ENCODE results near the gene DCLRE1A. TPM values are rescaled to one million over a fixed set of nuclear protein-coding genes. Genes with fewer than 3 reads are reported as not detected.
"Not testable (repeated sequence)": the region's sequence is repeated elsewhere in the genome, so short reads cannot be mapped to it uniquely, and the experiment has no call there.

DCLRE1A gene
- total RNA-seq, 1 experiment from 2014 or later: 7.4 TPM

DNA sequence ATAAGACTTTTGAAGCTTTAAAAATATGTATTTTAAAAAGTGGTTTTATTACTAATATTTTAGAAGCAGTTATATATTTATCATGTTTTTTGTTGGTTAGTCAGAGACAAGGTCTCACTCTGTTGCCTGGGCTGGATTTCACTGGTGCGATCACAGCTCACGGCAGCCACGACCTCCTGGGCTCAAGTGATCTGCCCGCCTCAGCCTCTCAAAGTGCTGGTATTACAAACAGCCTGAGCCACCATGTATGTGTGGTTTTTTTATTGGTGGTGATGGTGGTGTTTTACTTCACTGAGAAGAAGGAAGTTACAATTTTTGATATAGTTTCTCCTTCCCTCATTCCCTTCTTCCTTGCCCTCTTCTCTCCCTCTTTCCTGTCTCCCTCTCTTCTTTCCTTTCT, 14.0 kb upstream of the DCLRE1A start:
- Histone ChIP-seq H3K4me3 (no peak overlapping the region), H3K27me3 (no peaks in the 10 kb centered on the region), H3K9me3 (peaks cover 2% of the 10 kb centered on the region; the same call in 1 of the 2 replicates), H3K36me3 (peaks cover 33% of the 10 kb centered on the region)
- DNase-seq: no peak

DNA sequence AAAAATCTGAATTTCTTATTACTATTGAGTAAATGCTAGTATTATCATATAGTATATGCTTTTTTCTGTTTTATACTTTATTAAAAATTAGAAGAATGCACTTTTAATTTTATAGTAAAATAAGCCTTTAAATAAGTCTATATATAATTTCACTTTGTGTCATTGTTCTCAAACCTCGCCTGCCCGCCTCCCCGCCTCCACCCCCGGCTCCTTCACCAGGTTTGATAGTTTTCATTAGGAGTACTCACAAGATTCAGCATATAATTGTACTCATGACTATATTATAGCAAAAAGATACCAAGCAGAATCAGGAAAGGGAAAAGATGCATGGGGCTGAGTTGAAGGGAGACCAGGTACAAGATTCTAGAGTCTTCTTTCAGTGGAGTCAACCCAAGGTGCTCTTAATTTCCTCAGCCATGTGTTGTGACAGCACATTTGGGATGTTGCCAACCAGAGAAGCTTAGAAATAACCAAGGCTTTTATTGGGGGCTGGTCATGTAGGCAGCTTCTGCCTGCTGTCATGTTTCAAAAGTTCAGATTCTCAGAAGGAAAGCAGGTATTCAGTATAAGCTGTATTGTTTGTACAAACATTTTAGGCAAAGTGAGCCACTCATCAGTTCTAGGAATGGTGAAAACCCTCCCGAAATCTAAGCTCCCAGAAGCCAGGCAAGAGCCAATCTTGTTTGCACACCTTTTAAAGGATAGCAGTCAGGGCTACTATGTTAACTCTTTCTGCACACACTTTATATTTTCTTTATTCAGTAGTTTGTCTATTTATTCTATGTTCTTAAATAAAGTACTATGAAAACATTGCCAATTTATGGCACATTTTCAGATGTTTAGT, 12.9 kb upstream of the DCLRE1A start:
- Histone ChIP-seq H3K36me3 (peaks cover 31% of the 10 kb centered on the region), H3K27me3 (no peaks in the 10 kb centered on the region), H3K4me3 (no peak overlapping the region), H3K9me3 (0 out of 2 replicates have a peak, but pooled peaks cover 2% of the 10 kb centered on the region)
- DNase-seq: no peak

DNA sequence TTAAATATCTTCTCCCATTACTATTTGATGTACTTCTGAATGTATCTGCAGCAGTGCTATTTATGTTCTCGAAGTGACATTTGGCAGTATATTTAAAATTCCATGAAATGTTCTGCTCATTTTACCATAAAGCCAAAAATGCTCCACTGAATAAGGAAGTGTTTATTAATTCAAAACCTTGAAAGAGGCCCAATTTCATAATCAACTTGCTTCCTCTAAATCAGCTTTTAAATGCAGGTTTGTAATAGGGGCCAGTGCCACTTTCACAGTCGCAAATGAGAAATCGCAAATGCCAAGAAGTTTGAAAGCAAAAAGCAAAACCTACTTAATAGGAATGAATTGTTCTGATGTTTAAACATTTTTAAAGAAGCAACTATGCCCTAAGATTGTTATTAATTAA, 12.0 kb upstream of the DCLRE1A start:
- H3K36me3 ChIP-seq: peaks cover 34% of the 10 kb centered on the region
- no peaks in the 10 kb centered on the region for H3K27me3 ChIP-seq
- H3K9me3 ChIP-seq: no peaks in the 10 kb centered on the region
- H3K4me3 ChIP-seq: no peak overlapping the region
- no peak for DNase-seq

DNA sequence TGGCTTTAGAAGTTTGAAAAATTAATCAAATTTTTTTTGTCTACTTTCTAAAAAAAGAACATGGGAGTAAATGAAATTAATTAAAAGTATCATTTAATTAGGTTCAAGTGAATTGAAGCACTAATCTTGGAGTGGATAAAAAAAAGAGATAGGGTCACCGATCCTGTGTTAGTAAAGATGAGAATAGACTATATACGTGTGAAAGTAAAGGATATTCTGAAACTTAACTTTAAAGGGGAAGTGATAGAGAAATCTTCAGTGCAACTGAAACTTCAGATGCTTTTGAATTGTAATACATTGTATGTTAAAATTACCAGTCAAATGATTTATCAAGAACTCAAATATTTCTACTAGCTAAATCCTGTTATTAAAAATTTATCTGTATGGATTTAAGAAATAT, 5.4 kb upstream of the DCLRE1A start:
- no peaks in the 10 kb centered on the region for H3K9me3 ChIP-seq
- no peak for DNase-seq
- no peak overlapping the region for H3K4me3 ChIP-seq
- no peaks in the 10 kb centered on the region for H3K27me3 ChIP-seq
- peaks cover 43% of the 10 kb centered on the region for H3K36me3 ChIP-seq

DNA sequence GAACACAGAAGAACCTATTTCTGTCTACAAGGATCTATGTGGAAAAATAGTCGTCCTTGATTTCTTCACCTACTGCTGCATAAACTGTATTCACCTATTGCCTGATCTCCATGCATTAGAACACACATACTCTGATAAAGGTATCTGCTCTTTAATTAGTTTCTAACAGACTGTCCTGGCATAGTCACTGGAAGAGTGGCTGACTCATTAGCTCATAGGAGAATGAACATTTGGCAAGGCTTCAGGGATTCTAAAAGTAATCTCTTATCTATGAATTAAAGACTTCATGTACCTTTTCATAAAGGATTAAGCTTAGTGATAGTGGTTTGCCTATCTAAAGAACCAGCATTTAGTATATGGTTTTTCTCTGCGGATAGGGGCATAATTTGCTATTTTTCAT, 4.7 kb upstream of the DCLRE1A start:
- Histone ChIP-seq H3K36me3 (peaks cover 39% of the 10 kb centered on the region), H3K9me3 (no peaks in the 10 kb centered on the region), H3K27me3 (no peaks in the 10 kb centered on the region), H3K4me3 (no peak overlapping the region)
- DNase-seq: no peak

DNA sequence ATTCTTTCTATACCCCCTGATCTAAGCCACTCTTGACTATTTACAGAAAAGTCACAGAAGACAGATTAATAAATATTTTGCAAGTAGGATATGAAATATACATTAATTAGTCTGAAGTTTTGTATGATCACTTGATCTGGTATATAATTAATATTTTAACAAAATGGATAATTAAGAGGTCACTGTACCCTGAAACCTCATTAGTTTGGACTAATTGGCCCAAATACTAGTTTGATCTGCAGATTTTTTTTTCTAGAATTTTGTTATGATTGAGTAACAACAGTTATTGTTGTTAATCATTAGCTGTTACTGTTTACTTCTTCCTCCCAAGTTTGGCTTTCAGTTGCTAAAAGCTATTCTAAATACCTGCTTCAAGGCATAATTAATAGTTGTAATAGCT, 3.3 kb upstream of the DCLRE1A start:
- H3K36me3 ChIP-seq: peaks cover 37% of the 10 kb centered on the region
- H3K4me3 ChIP-seq: no peak overlapping the region
- H3K9me3 ChIP-seq: no peaks in the 10 kb centered on the region
- no peak for DNase-seq
- H3K27me3 ChIP-seq: no peaks in the 10 kb centered on the region

DNA sequence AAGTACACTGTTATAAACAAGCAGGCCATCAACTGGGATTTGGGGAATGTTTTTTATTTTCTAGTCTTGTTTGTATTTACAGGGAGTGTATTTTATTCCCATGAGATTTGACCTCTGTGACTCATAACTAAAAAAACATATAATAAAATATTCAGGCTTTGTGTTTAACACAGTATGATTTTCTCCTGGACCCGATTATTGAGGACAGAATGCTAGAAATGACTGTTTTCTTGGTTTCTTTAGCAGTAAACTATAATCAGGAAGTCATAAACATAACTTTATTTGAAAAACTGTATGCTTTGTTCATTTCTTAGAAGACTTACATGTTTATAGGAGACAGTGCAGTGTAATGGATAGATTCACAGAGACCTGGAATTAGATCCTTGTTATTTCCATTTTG, 2.7 kb upstream of the DCLRE1A start:
- Histone ChIP-seq H3K27me3 (no peaks in the 10 kb centered on the region), H3K4me3 (peak overlapping the region; percentile 85), H3K36me3 (peaks cover 34% of the 10 kb centered on the region), H3K9me3 (no peaks in the 10 kb centered on the region)
- no peak for DNase-seq

DNA sequence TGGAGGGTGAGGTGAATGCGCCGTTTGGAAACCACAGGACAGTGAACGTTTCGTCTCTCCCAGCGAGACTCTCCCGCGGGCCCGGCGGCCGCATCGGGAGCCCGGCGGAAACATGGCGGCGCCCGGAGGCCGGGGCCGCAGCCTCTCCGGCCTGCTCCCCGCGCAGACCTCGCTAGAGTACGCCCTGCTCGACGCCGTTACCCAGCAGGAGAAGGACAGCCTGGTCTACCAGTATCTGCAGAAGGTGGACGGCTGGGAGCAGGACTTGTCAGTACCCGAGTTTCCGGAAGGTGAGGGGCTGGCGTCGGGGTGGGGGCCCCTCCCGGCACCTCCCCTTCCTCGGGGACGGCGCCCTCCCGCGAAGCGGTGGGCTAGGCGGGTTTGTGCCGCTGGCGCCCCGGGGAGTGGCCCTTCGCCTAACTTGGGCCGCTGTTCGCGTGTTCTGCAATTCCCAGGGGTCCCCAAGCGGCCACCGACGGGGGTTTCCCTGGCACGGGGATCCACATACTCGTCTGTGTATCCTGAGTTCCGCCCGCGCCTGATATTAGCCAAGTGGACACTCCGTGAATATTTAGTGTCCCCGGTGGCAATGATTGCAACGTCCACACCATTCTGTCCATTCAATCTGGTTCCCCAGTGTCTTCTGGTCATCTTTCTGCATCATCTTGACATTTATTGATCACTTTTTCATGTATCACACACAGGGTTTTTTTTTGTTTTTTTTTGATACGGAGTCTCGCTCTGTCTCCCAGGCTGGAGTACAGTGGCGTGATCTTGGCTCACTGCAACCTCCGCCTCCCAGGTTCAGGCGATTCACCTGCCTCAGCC, 1.1 kb upstream of the DCLRE1A start:
- H3K27me3 ChIP-seq: no peaks in the 10 kb centered on the region
- H3K36me3 ChIP-seq: peaks cover 18% of the 10 kb centered on the region
- no peaks in the 10 kb centered on the region for H3K9me3 ChIP-seq
- peak; percentile 46 for DNase-seq
- H3K4me3 ChIP-seq: peak overlapping the region; percentile 85

DNA sequence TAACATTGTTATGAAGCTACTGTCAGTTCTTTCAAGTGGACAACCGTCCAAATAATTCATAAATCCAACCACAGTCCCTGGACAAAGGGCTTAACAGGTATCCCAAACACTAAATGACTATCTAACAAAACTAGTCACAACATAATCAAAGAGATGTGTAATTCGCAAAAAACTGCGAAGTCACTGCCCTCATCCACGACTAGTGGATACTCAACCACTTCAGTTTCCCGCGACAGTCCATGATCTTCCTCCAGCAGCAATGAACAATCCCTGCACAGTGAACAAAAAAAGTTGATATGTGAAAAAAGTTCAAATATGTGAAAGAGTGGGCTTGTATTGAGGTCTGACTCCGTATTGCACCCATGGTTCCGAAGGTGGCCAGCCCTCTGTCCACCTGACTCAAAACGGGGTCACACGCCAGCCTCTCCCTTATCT, 287 bp downstream of the DCLRE1A start:
- DNase-seq: no peak
- H3K4me3 ChIP-seq: peak overlapping the region; percentile 85

DNA sequence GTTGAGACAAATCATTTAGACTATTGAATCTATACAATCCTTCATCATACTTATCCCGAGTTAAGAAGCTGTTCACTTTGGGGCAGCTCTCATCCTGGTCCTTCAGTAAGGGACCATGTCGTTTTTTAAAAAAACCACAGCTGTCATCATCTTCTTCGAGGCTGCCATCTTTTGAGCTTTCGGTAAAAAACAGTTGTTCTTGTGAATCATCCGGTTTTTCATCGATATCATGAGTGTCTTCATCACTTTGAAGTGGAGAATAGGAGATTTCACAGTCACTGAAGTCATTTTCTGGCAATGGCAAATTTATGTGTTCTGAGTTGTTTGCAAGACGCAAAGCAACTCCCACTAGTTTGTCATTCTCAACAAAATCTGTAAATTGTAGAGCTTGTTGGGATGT, 3.9 kb downstream of the DCLRE1A start:
- Histone ChIP-seq H3K27me3 (no peaks in the 10 kb centered on the region), H3K9me3 (no peaks in the 10 kb centered on the region), H3K36me3 (peaks cover 7% of the 10 kb centered on the region), H3K4me3 (no peak overlapping the region)
- no peak for DNase-seq

More for the DNA sequence above, 287 bp downstream of the DCLRE1A start:
- Histone ChIP-seq H3K27me3 (no peaks in the 10 kb centered on the region), H3K36me3 (peaks cover 9% of the 10 kb centered on the region), H3K9me3 (no peaks in the 10 kb centered on the region)

DNA sequence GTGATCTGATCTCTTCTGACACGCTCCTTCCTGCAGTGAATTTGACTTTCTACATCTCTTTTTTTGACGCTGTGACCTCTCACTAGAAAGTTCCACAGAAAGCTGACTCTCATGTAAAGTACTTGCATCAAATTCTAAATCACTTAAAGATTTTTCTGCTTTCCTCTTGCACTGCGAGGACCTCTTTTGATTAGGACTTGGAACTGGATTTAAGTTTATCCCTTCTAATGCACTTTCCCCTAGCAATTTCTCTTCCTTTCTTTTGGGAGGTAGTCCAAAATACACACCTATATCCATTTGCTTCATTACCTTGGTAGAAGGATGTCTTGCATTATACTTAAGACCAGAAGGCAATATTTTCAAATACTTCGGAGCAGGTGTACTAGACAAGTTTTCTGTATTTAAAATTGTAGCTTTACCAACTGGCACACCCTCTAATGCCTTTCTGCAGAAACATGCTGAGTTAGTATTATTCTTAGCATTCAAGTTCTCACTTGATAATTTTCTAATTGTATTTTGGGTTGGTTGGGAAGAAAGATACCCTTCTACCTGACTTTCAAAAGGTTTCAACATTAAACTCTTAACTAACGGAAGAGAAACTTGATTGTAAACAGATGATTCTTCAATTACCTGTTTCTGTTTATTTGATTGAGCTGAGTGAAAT, 4.6 kb downstream of the DCLRE1A start:
- H3K36me3 ChIP-seq: peaks cover 7% of the 10 kb centered on the region
- no peaks in the 10 kb centered on the region for H3K9me3 ChIP-seq
- H3K27me3 ChIP-seq: no peaks in the 10 kb centered on the region
- no peak for DNase-seq
- no peak overlapping the region for H3K4me3 ChIP-seq

DNA sequence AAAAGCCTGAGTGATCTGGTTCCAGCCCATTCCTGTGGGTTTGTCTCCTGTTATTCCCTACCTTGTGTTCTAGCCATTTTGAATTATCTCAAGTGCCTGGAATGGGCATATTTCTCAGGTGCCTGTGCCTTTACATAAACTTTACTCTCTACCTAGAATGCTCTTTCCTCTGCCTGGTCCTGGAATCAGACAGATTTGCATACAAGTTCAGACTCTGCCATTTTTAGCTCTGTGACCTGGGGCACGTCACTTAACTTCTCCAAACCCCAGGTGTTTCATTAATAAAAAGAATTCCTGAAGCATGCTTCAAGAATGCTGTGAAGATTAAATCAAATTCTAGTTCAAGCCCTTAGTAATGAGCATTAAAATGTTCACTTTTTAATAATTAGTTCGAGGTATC, 7.8 kb downstream of the DCLRE1A start:
- Histone ChIP-seq H3K9me3 (no peaks in the 10 kb centered on the region), H3K4me3 (no peak overlapping the region), H3K27me3 (no peaks in the 10 kb centered on the region), H3K36me3 (peaks cover 12% of the 10 kb centered on the region)
- DNase-seq: no peak

DNA sequence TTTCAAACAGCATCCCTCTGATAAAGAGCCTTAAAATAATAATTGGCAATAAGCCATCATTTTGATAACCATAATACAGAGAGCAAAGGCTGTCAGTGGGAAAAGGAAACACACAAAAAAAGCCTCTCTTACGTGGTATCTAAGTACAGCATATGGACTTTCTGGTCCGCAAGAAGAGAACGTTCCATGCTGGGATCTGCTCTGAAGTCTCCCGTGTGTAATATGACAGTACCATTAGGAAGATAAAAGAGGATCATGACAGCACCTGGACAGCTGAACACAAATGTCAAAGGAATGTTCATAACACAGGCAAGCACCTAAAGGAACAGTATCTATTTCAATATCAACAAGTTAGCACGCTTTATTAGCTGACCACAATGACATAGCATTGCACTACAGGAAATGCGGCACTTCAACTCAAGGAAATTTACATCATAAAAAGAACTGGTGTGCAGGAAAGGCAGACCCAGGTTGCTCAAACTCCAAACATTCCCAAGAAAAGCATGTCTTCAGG, 9.9 kb downstream of the DCLRE1A start:
- no peak overlapping the region for H3K4me3 ChIP-seq
- H3K9me3 ChIP-seq: no peaks in the 10 kb centered on the region
- no peaks in the 10 kb centered on the region for H3K27me3 ChIP-seq
- DNase-seq: no peak
- peaks cover 7% of the 10 kb centered on the region for H3K36me3 ChIP-seq

DNA sequence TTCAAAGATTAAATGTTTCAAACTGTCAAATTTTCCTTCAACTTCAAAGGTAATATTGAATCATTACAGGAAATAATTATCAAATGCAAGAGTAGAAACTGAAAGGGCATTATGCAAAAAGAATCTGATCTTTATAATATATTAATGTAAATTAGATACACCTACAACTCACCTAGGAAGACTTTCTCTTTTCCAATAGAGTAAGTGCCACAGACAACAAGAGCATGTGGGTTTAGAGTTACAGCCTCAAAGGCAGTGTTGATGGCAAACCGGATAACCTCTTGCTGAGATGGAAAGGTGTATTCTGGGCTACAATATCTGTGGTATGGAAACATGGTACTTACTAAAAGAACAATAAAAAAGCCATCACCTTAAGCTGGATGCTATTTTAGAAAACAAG, 11.7 kb downstream of the DCLRE1A start:
- peaks cover 7% of the 10 kb centered on the region for H3K36me3 ChIP-seq
- no peak for DNase-seq
- H3K27me3 ChIP-seq: no peaks in the 10 kb centered on the region
- H3K4me3 ChIP-seq: no peak overlapping the region
- no peaks in the 10 kb centered on the region for H3K9me3 ChIP-seq

DNA sequence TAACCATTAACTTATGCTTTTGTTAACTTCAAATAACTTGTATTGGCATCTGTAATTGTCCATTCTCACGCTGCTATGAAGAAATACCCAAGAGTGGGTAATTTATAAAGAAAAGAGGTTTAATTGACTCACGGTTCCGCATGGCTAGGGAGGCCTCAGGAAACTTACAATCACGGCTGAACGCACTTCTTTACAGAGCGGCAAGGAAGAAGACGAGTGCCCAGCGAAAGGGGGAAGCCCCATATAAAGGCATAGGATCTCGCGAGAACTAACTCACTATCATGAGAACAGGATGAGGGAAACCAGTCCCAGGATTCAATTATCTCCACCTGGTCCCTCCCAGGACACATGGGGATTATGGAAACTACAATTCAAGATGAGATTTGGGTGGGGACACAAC, 25.3 kb downstream of the DCLRE1A start:
- H3K36me3 ChIP-seq: not testable (repeated sequence)

DNA sequence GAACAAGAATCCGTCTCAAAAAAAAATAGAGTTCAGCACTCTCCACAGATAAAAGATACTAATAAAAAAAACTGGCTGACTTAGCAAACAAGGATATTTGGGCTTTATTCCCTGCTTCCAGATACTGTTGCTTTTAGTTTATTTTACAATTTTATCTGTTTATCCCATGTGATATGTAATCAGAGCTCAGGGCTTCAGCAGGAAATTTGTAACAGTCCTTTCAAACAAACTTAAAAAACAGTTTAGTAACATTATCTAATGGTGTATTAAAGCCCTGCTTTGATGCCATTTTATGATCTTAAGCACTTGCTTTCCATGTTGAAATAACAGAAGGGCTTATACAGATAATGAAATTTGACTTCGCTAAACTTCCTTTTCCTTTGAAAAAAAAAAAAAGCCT, 28.1 kb downstream of the DCLRE1A start:
- no peaks in the 10 kb centered on the region for H3K9me3 ChIP-seq
- no peak for DNase-seq
- H3K4me3 ChIP-seq: no peak overlapping the region
- no peaks in the 10 kb centered on the region for H3K36me3 ChIP-seq
- H3K27me3 ChIP-seq: no peaks in the 10 kb centered on the region; the same call in 1 of the 2 replicates

More for the DNA sequence above, 25.3 kb downstream of the DCLRE1A start:
- H3K4me3 ChIP-seq, H3K9me3 ChIP-seq, H3K27me3 ChIP-seq, DNase-seq: not testable (repeated sequence)

DNA sequence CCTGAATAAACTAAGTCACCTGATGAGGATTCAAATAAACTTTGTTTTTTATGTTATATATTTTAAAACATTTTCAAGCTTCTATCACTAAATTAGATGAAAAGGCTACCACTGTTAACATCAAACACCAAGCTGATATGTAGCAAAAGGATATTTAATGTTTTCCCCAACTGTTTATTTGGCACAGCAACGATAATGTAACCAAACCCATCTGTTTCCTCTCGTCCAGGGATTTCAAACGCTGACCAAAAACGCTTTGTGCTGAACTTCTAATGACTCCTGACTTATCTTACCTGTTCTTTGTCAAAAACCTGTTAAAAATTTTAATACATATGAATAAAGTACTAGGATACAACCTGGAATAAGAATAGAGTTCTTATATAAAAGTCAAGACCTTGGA, 30.5 kb downstream of the DCLRE1A start:
- Histone ChIP-seq H3K4me3 (no peak overlapping the region), H3K9me3 (no peaks in the 10 kb centered on the region), H3K36me3 (no peaks in the 10 kb centered on the region), H3K27me3 (no peaks in the 10 kb centered on the region)
- DNase-seq: no peak
